ENCODE results near the gene HAUS3. TPM values are rescaled to one million over a fixed set of nuclear protein-coding genes. Genes with fewer than 3 reads are reported as not detected.

HAUS3 gene
- total RNA-seq, 1 experiment from 2014 or later, result 18.0 TPM

GRCh38 chr4:2262944-2263250, 21.0 kb upstream of the HAUS3 start:
- no peak overlapping the region for H4K91ac ChIP-seq (ENCODE audit: insufficient read length, low read depth, low read length)
- DNase-seq, result no peak
- no peaks in the 10 kb centered on the region for H3K79me2 ChIP-seq (ENCODE audit: insufficient read depth, low read length)
- H3K4ac ChIP-seq (ENCODE audit: low read depth, low read length), result no peak overlapping the region
- Mint-ChIP-seq H3K27ac (no peak overlapping the region), H3K27me3 (ENCODE audit: low read depth) (no peaks in the 10 kb centered on the region), H3K36me3 (ENCODE audit: insufficient read depth in 1 of 3, low read depth in 3 of 3) (no peaks in the 10 kb centered on the region), H3K9me3 (no peaks in the 10 kb centered on the region), H3K4me3 (peak overlapping the region; percentile 56 to 77), H3K4me1 (peaks cover 11 to 13% of the 10 kb centered on the region in 2 experiments)
- no peak overlapping the region for H2BK12ac ChIP-seq (ENCODE audit: insufficient read length, low read depth, low read length)
- no peak overlapping the region; the same call in 1 of the 2 replicates for H2BK15ac ChIP-seq (ENCODE audit: low read depth, low read length)
- no peak overlapping the region for H3T11ph ChIP-seq (ENCODE audit: low read length)
- no peak overlapping the region for H3K23ac ChIP-seq (ENCODE audit: insufficient read length, low read depth, low read length)
- H3K18ac ChIP-seq (ENCODE audit: insufficient read length, low read depth, low read length), result peak overlapping the region; percentile 71
- H3K9me3 ChIP-seq (ENCODE audit: control insufficient read depth, low read depth, low read length), result no peaks in the 10 kb centered on the region
- H3K27ac ChIP-seq (ENCODE audit: insufficient read length, low read depth, low read length), result no peak overlapping the region
- H4K5ac ChIP-seq (ENCODE audit: insufficient read length, low read depth, low read length), result no peak overlapping the region
- no peak overlapping the region for H2BK20ac ChIP-seq (ENCODE audit: low read depth, low read length, poor library complexity, severe bottlenecking)
- peak overlapping the region; percentile 28; the same call in 1 of the 2 replicates for H3K14ac ChIP-seq (ENCODE audit: insufficient read depth, low read length)
- peaks cover 9% of the 10 kb centered on the region for H3K23me2 ChIP-seq (ENCODE audit: insufficient read length, low read depth, low read length, poor library complexity, severe bottlenecking)
- no peak overlapping the region for H4K8ac ChIP-seq (replicated peaks; ENCODE audit: insufficient read length, low read depth, low read length)
- peak overlapping the region; percentile 17 for H3K9ac ChIP-seq (ENCODE audit: extremely low read depth, insufficient read length, low read length)
- H2AFZ ChIP-seq (ENCODE audit: low read length), result no peak overlapping the region
- H3K4me2 ChIP-seq (ENCODE audit: insufficient read depth, insufficient read length, low read length), result peak overlapping the region; percentile 70
- no peak overlapping the region for H3K56ac ChIP-seq (ENCODE audit: insufficient read length, low read depth, low read length)
- no peaks in the 10 kb centered on the region for H3K79me1 ChIP-seq (ENCODE audit: insufficient read depth, low read depth, low read length, poor library complexity, severe bottlenecking)
- H2BK120ac ChIP-seq (ENCODE audit: low read depth, low read length, poor library complexity, severe bottlenecking), result no peak overlapping the region
- no peak for TF ChIP-seq CTCF (conservative IDR thresholded peaks at IDR 0.05)
- no CpG with 5 or more reads among the region's 13 CpGs for WGBS (ENCODE audit: extremely low coverage, insufficient read length, low lambda C conversion rate)
- H4K20me1 ChIP-seq (ENCODE audit: control insufficient read depth, insufficient read depth, insufficient read length), result peaks cover 2% of the 10 kb centered on the region
- no peak overlapping the region for H2BK5ac ChIP-seq (ENCODE audit: insufficient read length, low read length)
- H3K4me1 ChIP-seq (ENCODE audit: insufficient read depth, low read length), result peaks cover 2% of the 10 kb centered on the region; the same call in 1 of the 2 replicates
- H2AK5ac ChIP-seq (ENCODE audit: insufficient read length, low read length), result no peak overlapping the region
- H3K27me3 ChIP-seq (ENCODE audit: insufficient read depth, low read length), result no peaks in the 10 kb centered on the region
